Measurements from ENCODE around the gene PLXNA3. TPM values are rescaled to one million over a fixed set of nuclear protein-coding genes. Genes with fewer than 3 reads are reported as not detected.

The PLXNA3 gene
- total RNA-seq, 4 donors from 2014 or later = 5.6 to 17.9 (median 11.6) TPM

GRCh38 chrX:154430479-154430878, 27.6 kb upstream of the PLXNA3 start:
- TF ChIP-seq CTCF (IDR thresholded peaks at IDR 0.05; ENCODE audit: low read depth) = no peak

DNA sequence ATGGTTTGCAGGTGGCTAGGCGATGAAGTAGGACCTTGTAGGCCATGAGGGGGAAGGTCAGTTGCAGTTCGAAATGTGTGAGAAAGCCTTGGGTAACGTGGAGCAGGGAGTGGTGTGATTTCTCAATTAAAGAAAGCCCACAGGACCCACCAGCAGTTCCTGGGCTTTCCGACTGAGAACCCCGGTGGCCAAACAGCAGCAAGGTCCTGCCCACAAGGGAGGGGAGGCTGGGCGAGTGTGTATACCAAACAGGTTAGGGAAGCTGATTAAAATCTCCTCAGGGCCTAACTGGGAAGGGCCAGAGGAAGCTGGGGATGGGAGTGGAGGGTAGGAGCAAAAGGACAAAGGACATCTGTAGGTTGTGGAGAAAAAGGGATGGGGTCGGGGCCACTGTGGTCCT, 27.2 kb upstream of the PLXNA3 start:
- TF ChIP-seq CTCF (IDR thresholded peaks at IDR 0.05; ENCODE audit: low read depth) = no peak

GRCh38 chrX:154431341-154431740, 26.7 kb upstream of the PLXNA3 start:
- no peak for TF ChIP-seq CTCF (IDR thresholded peaks at IDR 0.05; ENCODE audit: low read depth)

DNA sequence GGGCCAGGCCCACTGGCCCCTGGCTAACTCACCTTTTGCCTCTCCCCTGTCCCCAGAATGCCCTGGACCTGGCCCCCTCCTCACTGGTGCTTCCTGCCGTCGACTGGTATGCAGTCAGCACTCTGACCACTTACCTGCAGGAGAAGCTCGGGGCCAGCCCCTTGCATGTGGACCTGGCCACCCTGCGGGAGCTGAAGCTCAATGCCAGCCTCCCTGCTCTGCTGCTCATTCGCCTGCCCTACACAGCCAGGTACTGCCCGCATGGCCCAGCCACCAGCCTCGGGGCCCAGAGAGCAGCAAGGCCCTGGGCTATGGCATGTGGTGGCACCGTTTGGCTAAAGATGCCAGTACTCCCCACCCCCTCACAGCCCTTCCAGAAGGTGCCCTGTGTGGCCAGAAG, 25.9 kb upstream of the PLXNA3 start:
- TF ChIP-seq CTCF (IDR thresholded peaks at IDR 0.05; ENCODE audit: low read depth) = no peak

DNA sequence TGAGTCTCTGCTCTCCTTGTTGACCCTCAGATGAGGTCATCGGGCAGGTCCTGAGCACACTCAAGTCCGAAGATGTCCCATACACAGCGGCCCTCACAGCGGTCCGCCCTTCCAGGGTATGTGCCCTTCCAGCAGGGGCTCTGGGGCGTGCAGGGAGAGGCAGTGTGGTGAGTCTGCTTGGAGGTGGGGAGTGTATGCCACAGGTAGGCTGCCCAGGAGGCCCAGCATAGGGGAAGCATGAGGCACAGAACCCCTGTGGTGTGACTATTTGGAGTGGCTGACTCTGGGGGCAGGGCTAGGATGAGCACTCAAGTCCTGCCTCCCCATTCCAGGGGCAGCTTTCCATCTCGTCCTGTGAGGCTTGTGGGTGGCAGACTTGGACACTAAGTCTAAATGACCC, 24.5 kb upstream of the PLXNA3 start:
- no peak for TF ChIP-seq CTCF (IDR thresholded peaks at IDR 0.05; ENCODE audit: low read depth)

GRCh38 chrX:154434394-154435168, 23.5 kb upstream of the PLXNA3 start:
- no peak for TF ChIP-seq CTCF (IDR thresholded peaks at IDR 0.05; ENCODE audit: low read depth)

GRCh38 chrX:154435171-154435733, 22.8 kb upstream of the PLXNA3 start:
- no peak for TF ChIP-seq CTCF (IDR thresholded peaks at IDR 0.05; ENCODE audit: low read depth)
